H1 (cell line): ENCODE measurements around the gene BBLN. TPM values are rescaled to one million over a fixed set of nuclear protein-coding genes. Genes with fewer than 3 reads are reported as not detected.

Experiments used
- CTCF ChIA-PET: fragments of 300-600 bp; sonication (Branson Sonifier 250); formaldehyde crosslinking; loops from one replicate; lab custom pipeline; 2021; ENCODE audit not compliant: partially characterized antibody; lab: Charles Lee
- POLR2A ChIA-PET: fragments of 300-600 bp; sonication (Branson Sonifier 250); formaldehyde crosslinking; loops from one replicate; lab custom pipeline; 2021; ENCODE audit warnings: inconsistent platforms; ENCODE audit not compliant: partially characterized antibody; lab: Charles Lee
- DNase-seq, 2 experiments: peaks; one replicate each; pipeline versions ENCODE4 v3.0.0 to v3.0.0-alpha.2; 2010 to 2022; ENCODE audit warnings: low spot score in 2 of 2, low read depth in 1 of 2, mixed read lengths in 1 of 2
- FAIRE-seq: peaks from 2 replicates; lab custom pipeline; 2011; peaks lifted over from hg19 to GRCh38; lab: Jason Lieb, UNC
- H2AFZ ChIP-seq: 2 replicates; pipeline ENCODE4 v1.8.1; 2012; ENCODE audit warnings: low read length, inconsistent platforms
- H2AK5ac ChIP-seq: 2 replicates; pipeline ENCODE4 v1.6.1; 2013; ENCODE audit warnings: low read depth, low read length
- H2BK120ac ChIP-seq: replicated peaks from 2 replicates; pipeline ENCODE3; 2013; ENCODE audit warnings: low read depth, low read length, inconsistent platforms
- H2BK12ac ChIP-seq: 2 replicates; pipeline ENCODE4 v1.6.1; 2013; ENCODE audit warnings: low read depth, low read length
- H2BK15ac ChIP-seq: 2 replicates; pipeline ENCODE4 v1.6.1; 2013; ENCODE audit warnings: low read length
- H2BK20ac ChIP-seq: 2 replicates; pipeline ENCODE4 v1.6.1; 2013; ENCODE audit warnings: low read length
- H2BK5ac ChIP-seq: 2 replicates; pipeline ENCODE4 v1.6.1; 2013; ENCODE audit warnings: low read depth, low read length
- H3K14ac ChIP-seq: 2 replicates; pipeline ENCODE4 v1.6.1; 2013; ENCODE audit warnings: inconsistent platforms; ENCODE audit not compliant: insufficient read length
- H3K18ac ChIP-seq: 2 replicates; pipeline ENCODE4 v1.6.1; 2013; ENCODE audit warnings: low read length; ENCODE audit errors: extremely low read depth
- H3K23ac ChIP-seq: 2 replicates; pipeline ENCODE4 v1.6.1; 2013; ENCODE audit warnings: inconsistent platforms; ENCODE audit not compliant: insufficient read length
- H3K23me2 ChIP-seq: 2 replicates; pipeline ENCODE4 v1.6.1; 2013; ENCODE audit warnings: low read depth, low read length
- H3K27ac ChIP-seq: 2 replicates; pipeline ENCODE4 v1.6.1; 2011; ENCODE audit warnings: low read depth, low read length, inconsistent platforms
- H3K27me3 ChIP-seq, 4 experiments: replicated peaks in 1 of 4; 1 replicate in 1 of 4; 2 replicates in 3 of 4; pipeline versions ENCODE4 v1.6.1 to v1.8.1; 2011 to 2013; ENCODE audit warnings: low read length in 3 of 4, mild to moderate bottlenecking in 3 of 4, inconsistent platforms in 2 of 4, mixed read lengths in 2 of 4, moderate library complexity in 1 of 4; ENCODE audit not compliant: control insufficient read depth in 3 of 4, insufficient read depth in 3 of 4; ENCODE audit errors: extremely low read depth in 1 of 4
- H3K36me3 ChIP-seq, 4 experiments: 2 replicates each; pipeline versions ENCODE4 v1.6.1 to v1.8.1; 2011 to 2013; ENCODE audit warnings: mild to moderate bottlenecking in 4 of 4, low read length in 3 of 4, moderate library complexity in 2 of 4, control low read depth in 1 of 4, inconsistent platforms in 1 of 4; ENCODE audit not compliant: insufficient read depth in 4 of 4, control insufficient read depth in 2 of 4
- H3K4ac ChIP-seq: replicated peaks from 2 replicates; pipeline ENCODE3; 2013; ENCODE audit warnings: low read length, low read depth, mixed read lengths, inconsistent platforms; ENCODE audit not compliant: insufficient read length
- H3K4me1 ChIP-seq, 4 experiments: replicated peaks in 1 of 4; 1 replicate in 1 of 4; 2 replicates in 3 of 4; pipeline versions ENCODE4 v1.6.1 to v1.8.1; 2011 to 2013; ENCODE audit warnings: low read length in 3 of 4, inconsistent platforms in 2 of 4, mixed read lengths in 1 of 4; ENCODE audit not compliant: insufficient read depth in 4 of 4, control insufficient read depth in 3 of 4
- H3K4me2 ChIP-seq, 2 experiments: 2 replicates each; pipeline versions ENCODE4 v1.6.1 to v1.8.1; 2011 to 2013; ENCODE audit warnings: low read depth in 2 of 2, low read length in 2 of 2, control low read depth in 1 of 2, inconsistent platforms in 1 of 2, mild to moderate bottlenecking in 1 of 2; ENCODE audit not compliant: insufficient read depth in 1 of 2
- H3K4me3 ChIP-seq, 4 experiments: fragments of 200-600, 300-600 bp in 1 of 4; sonication (generic), shearing (Covaris generic), sonication (Bioruptor Twin) in 1 of 4; 2 replicates each; pipeline versions ENCODE4 v1.5.1 to v1.8.1; 2011 to 2016; ENCODE audit warnings: low read length in 4 of 4, low read depth in 3 of 4, control low read depth in 2 of 4, inconsistent platforms in 2 of 4, mild to moderate bottlenecking in 2 of 4, mixed read lengths in 1 of 4, moderate library complexity in 1 of 4; ENCODE audit not compliant: insufficient read depth in 2 of 4; ENCODE audit errors: extremely low read depth in 1 of 4
- H3K56ac ChIP-seq: replicated peaks from 2 replicates; pipeline ENCODE3; 2013; ENCODE audit warnings: low read depth, mild to moderate bottlenecking, mixed read lengths, low read length, inconsistent platforms; ENCODE audit not compliant: insufficient read length
- H3K79me1 ChIP-seq: 2 replicates; pipeline ENCODE4 v1.6.1; 2013; ENCODE audit warnings: low read depth, low read length, control low read depth
- H3K79me2 ChIP-seq, 2 experiments: 2 replicates each; pipeline versions ENCODE4 v1.6.1 to v1.8.1; 2012 to 2013; ENCODE audit warnings: low read length in 2 of 2, mild to moderate bottlenecking in 2 of 2, inconsistent platforms in 1 of 2; ENCODE audit not compliant: insufficient read depth in 2 of 2, control insufficient read depth in 1 of 2
- H3K9ac ChIP-seq, 4 experiments: replicated peaks in 1 of 4; 1 replicate in 1 of 4; 2 replicates in 3 of 4; pipeline versions ENCODE4 v1.6.1 to v1.8.1; 2011 to 2013; ENCODE audit warnings: low read depth in 3 of 4, low read length in 3 of 4, control low read depth in 2 of 4, mild to moderate bottlenecking in 2 of 4, moderate library complexity in 2 of 4, inconsistent platforms in 1 of 4; ENCODE audit errors: extremely low read depth in 1 of 4
- H3K9me3 ChIP-seq, 2 experiments: 2 replicates each; pipeline versions ENCODE4 v1.6.1 to v1.8.1; 2012 to 2013; ENCODE audit warnings: mild to moderate bottlenecking in 2 of 2, moderate library complexity in 2 of 2, control low read depth in 1 of 2, inconsistent platforms in 1 of 2, low read depth in 1 of 2, low read length in 1 of 2, mixed read lengths in 1 of 2; ENCODE audit not compliant: insufficient read depth in 2 of 2
- H4K20me1 ChIP-seq, 2 experiments: replicated peaks in 1 of 2; 2 replicates each; pipeline versions ENCODE3 to v1.8.1; 2011 to 2013; ENCODE audit warnings: inconsistent platforms in 2 of 2, low read length in 2 of 2, mild to moderate bottlenecking in 1 of 2; ENCODE audit not compliant: insufficient read depth in 2 of 2, control insufficient read depth in 1 of 2
- H4K5ac ChIP-seq: 2 replicates; pipeline ENCODE4 v1.6.1; 2013; ENCODE audit warnings: low read length, low read depth, mixed read lengths, inconsistent platforms; ENCODE audit not compliant: insufficient read length
- H4K8ac ChIP-seq: 2 replicates; pipeline ENCODE4 v1.8.0; 2013; ENCODE audit warnings: mild to moderate bottlenecking, moderate library complexity, low read length, inconsistent platforms; ENCODE audit not compliant: insufficient read depth; ENCODE audit errors: extremely low read depth
- H4K91ac ChIP-seq: replicated peaks from 2 replicates; pipeline ENCODE3; 2013; ENCODE audit warnings: low read length, mixed read lengths, inconsistent platforms; ENCODE audit not compliant: insufficient read length
- CHD2 ChIP-seq: IDR thresholded peaks from 2 replicates; pipeline ENCODE4 v1.6.1; 2012; ENCODE audit warnings: low read length, improper control_type of control experiment
- EGR1 ChIP-seq: IDR thresholded peaks from 2 replicates; pipeline ENCODE4 v1.6.1; 2011; ENCODE audit warnings: low read depth, low read length, borderline replicate concordance
- EZH2 ChIP-seq: fragments of 200-600 bp; sonication (generic); IDR thresholded peaks from 2 replicates; pipeline ENCODE4 v1.7.1; 2012; ENCODE audit warnings: low read depth, mild to moderate bottlenecking, moderate library complexity, low read length, inconsistent platforms; ENCODE audit not compliant: severe bottlenecking
- FOSL1 ChIP-seq: IDR thresholded peaks from 2 replicates; pipeline ENCODE4 v1.6.1; 2011; ENCODE audit warnings: mild to moderate bottlenecking, low read depth, low read length, moderate library complexity; ENCODE audit not compliant: insufficient read depth
- JUND ChIP-seq: IDR thresholded peaks from 2 replicates; pipeline ENCODE4 v1.6.1; 2011; ENCODE audit warnings: mild to moderate bottlenecking, improper control_type of control experiment, low read length
- MAX ChIP-seq: IDR thresholded peaks from 2 replicates; pipeline ENCODE4 v1.6.1; 2012; ENCODE audit warnings: inconsistent platforms
- NANOG ChIP-seq: IDR thresholded peaks from 2 replicates; pipeline ENCODE4 v1.6.1; 2011; ENCODE audit warnings: low read length, low read depth, mild to moderate bottlenecking, inconsistent platforms; ENCODE audit not compliant: insufficient read depth, poor library complexity, severe bottlenecking
- RAD21 ChIP-seq, 2 experiments: IDR thresholded peaks in 1 of 2; conservative IDR thresholded peaks in 1 of 2; 2 replicates each; pipeline ENCODE4 v1.6.1; 2011; ENCODE audit warnings: low read depth in 2 of 2, low read length in 2 of 2, improper control_type of control experiment in 1 of 2, inconsistent platforms in 1 of 2, mild to moderate bottlenecking in 1 of 2, moderate library complexity in 1 of 2
- SAP30 ChIP-seq: fragments of 300-600 bp; sonication (generic); IDR thresholded peaks from 2 replicates; pipeline ENCODE4 v1.7.1; 2012; ENCODE audit warnings: low read length, moderate library complexity, mild to moderate bottlenecking, inconsistent platforms; ENCODE audit not compliant: insufficient read depth, insufficient replicate concordance
- SUZ12 ChIP-seq: fragments of 200-600 bp; sonication (generic); IDR thresholded peaks from 2 replicates; pipeline ENCODE4 v1.6.1; 2012; ENCODE audit warnings: mild to moderate bottlenecking, inconsistent platforms, low read length, moderate library complexity, mixed read lengths
- TEAD4 ChIP-seq: IDR thresholded peaks from 2 replicates; pipeline ENCODE4 v1.6.1; 2012; ENCODE audit warnings: low read depth, low read length, inconsistent platforms, mixed read lengths
- WGBS, 2 experiments: shearing (Covaris generic) in 1 of 2; methylation state at CpG; one replicate each; pipeline versions ENCODE4 v1.1.6 to v1.1.7; 2013 to 2015; ENCODE audit warnings: low lambda C conversion rate in 2 of 2, mixed read lengths in 2 of 2, inconsistent platforms in 1 of 2, low coverage in 1 of 2, missing lambda C conversion rate in 1 of 2; ENCODE audit not compliant: insufficient replicate concordance in 2 of 2, insufficient coverage in 1 of 2, insufficient read length in 1 of 2; ENCODE audit errors: extremely low coverage in 1 of 2, missing lambda C conversion rate in 1 of 2; 5-methylcytosine and 5-hydroxymethylcytosine counted together
- polyA plus RNA-seq, 7 experiments: library from polyadenylated mRNA; depleted of rRNA in 3 of 7; stranded (reverse) in 5 of 7; unstranded in 2 of 7; fragments of >200 nt in 5 of 7; fragments of 200-250 nt in 2 of 7; gene quantifications; 1 replicate in 5 of 7; 2 replicates in 1 of 7; 4 replicates in 1 of 7; pipeline versions ENCODE4 v1.2.1 to v1.2.3, GENCODE V29; 2011 to 2013; ENCODE audit warnings: missing spikeins in 2 of 7, mixed read lengths in 2 of 7
- total RNA-seq: library from RNA; stranded (reverse); fragmentation: NEBNext Ultra II Directional; extraction: Animal tissue kit (Norgen Biotek cat#: 25700); gene quantifications from 2 replicates; pipeline ENCODE4 v1.2.1, GENCODE V29; 2021

The BBLN gene
- total and polyA plus RNA-seq, 2 of the 8 experiments (the other 6 are each of a cell fraction or from before 2014, with no cell fraction given) = 63.1 to 164 TPM

GRCh38 chr9:128138001-128138400, 22.1 kb upstream of the BBLN start:
- FAIRE-seq (no peak), DNase-seq (no peak)
- no peak overlapping the region for H4K5ac ChIP-seq
- 87% methylated on average over 3 of the region's 3 CpGs; no CpG with 5 or more reads in 1 of the 2 experiments for WGBS, 2 experiments
- H3K27me3 ChIP-seq = no peaks in the 10 kb centered on the region
- no peak overlapping the region for H4K91ac ChIP-seq
- H3K79me1 ChIP-seq = no peaks in the 10 kb centered on the region
- ChIA-PET POLR2A (interaction anchor here (0.9 kb wide), 2 partner anchors 10 to 13 kb away, joined by 3 read pairs; no protein-coding TSS in a partner anchor), CTCF (interaction anchor here (1.9 to 2.3 kb wide), 3 partner anchors 8 to 20 kb away, joined by 8 to 11 read pairs (median 9); no protein-coding TSS in a partner anchor)
- no peaks in the 10 kb centered on the region for H3K9me3 ChIP-seq
- H3K18ac ChIP-seq = no peak overlapping the region
- no peak overlapping the region for H2BK12ac ChIP-seq
- H3K56ac ChIP-seq = no peak overlapping the region
- H3K36me3 ChIP-seq = no peaks in the 10 kb centered on the region
- no peak overlapping the region for H2BK20ac ChIP-seq
- H3K4me1 ChIP-seq = no peaks in the 10 kb centered on the region
- H3K23ac ChIP-seq = no peak overlapping the region
- H2AFZ ChIP-seq = no peak overlapping the region
- H4K8ac ChIP-seq = no peak overlapping the region
- H2BK15ac ChIP-seq = no peak overlapping the region
- H3K4me3 ChIP-seq = no peak overlapping the region
- no peak overlapping the region for H3K4me2 ChIP-seq
- no peak overlapping the region for H2BK120ac ChIP-seq
- no peak overlapping the region for H2AK5ac ChIP-seq
- H3K4ac ChIP-seq = no peak overlapping the region
- no peak overlapping the region for H2BK5ac ChIP-seq
- no peak overlapping the region for H3K14ac ChIP-seq
- no peaks in the 10 kb centered on the region for H3K79me2 ChIP-seq
- H4K20me1 ChIP-seq = no peaks in the 10 kb centered on the region
- H3K9ac ChIP-seq = no peak overlapping the region
- H3K23me2 ChIP-seq = no peaks in the 10 kb centered on the region
- H3K27ac ChIP-seq = no peak overlapping the region
- no peak for TF ChIP-seq JUND
- TF ChIP-seq MAX = no peak
- no peak for TF ChIP-seq RAD21 (IDR thresholded peaks at IDR 0.05 in 1 of 2, conservative IDR thresholded peaks at IDR 0.05 in 1 of 2; ENCODE audit: low read depth in 2 of 2, low read length in 2 of 2)
- no peak for TF ChIP-seq NANOG
- no peak for TF ChIP-seq FOSL1
- TF ChIP-seq EGR1 = no peak
- TF ChIP-seq TEAD4 = no peak
- TF ChIP-seq SUZ12 = no peak
- TF ChIP-seq SAP30 = no peak
- no peak for TF ChIP-seq CHD2
- no peak for TF ChIP-seq EZH2
